A549 (cell line): ENCODE measurements around the gene ADAM8. TPM values are rescaled to one million over a fixed set of nuclear protein-coding genes. Genes with fewer than 3 reads are reported as not detected.

Source experiments
- ATAC-seq, 2 experiments: fragments of 200-7000 bp in 1 of 2; fragments of >200 bp in 1 of 2; cut with Nextera tagmentation in 1 of 2; cut with Tn5 transposase in 1 of 2; 3 replicates each; pipeline versions ENCODE4 v1.8.0 to v1.9.1; 2018 to 2020; ENCODE audit warnings: mild to moderate bottlenecking in 1 of 2, moderate library complexity in 1 of 2
- CTCF ChIA-PET: fragments of 300-600 bp; sonication (Branson Sonifier 250); formaldehyde crosslinking; extraction: SDS; loops from one replicate; lab custom pipeline; 2021; ENCODE audit warnings: antibody characterized with exemption, inconsistent platforms; lab: Yijun Ruan, JAX
- POLR2A ChIA-PET: fragments of 350-600 bp; formaldehyde crosslinking; extraction: SDS; loops from one replicate; lab custom pipeline; 2021; ENCODE audit warnings: antibody characterized with exemption, inconsistent platforms; lab: Yijun Ruan, JAX
- DNase-seq, 2 experiments: peaks; one replicate each; pipeline versions ENCODE4 v3.0.0 to v3.0.0-alpha.2; 2011 to 2016; ENCODE audit warnings: low read depth in 1 of 2, low spot score in 1 of 2
- FAIRE-seq: peaks from 2 replicates; lab custom pipeline; 2011; peaks lifted over from hg19 to GRCh38; lab: Jason Lieb, UNC
- H3K27ac ChIP-seq, 2 experiments: fragments of >200 bp; sonication (Bioruptor Twin); formaldehyde crosslinking; 3 replicates each; pipeline ENCODE4 v1.5.1; 2016 to 2017
- H3K4me1 ChIP-seq: fragments of >200 bp; sonication (Bioruptor Twin); formaldehyde crosslinking; 3 replicates; pipeline ENCODE4 v1.6.1; 2016
- H3K4me2 ChIP-seq: fragments of >200 bp; sonication (Bioruptor Twin); formaldehyde crosslinking; 3 replicates; pipeline ENCODE4 v1.6.1; 2016
- H3K4me3 ChIP-seq: fragments of >200 bp; sonication (Bioruptor Twin); formaldehyde crosslinking; 3 replicates; pipeline ENCODE4 v1.5.1; 2016
- H3K9me3 ChIP-seq: fragments of >200 bp; sonication (Bioruptor Twin); formaldehyde crosslinking; 3 replicates; pipeline ENCODE4 v1.6.1; 2016
- BCL3 ChIP-seq: fragments of >200 bp; sonication (Bioruptor Twin); formaldehyde crosslinking; IDR thresholded peaks from 3 replicates; pipeline ENCODE4 v1.6.1; 2016
- BHLHE40 ChIP-seq: IDR thresholded peaks from 2 replicates; pipeline ENCODE4 v1.6.1; 2012; ENCODE audit warnings: low read depth, low read length, inconsistent platforms
- CBX8 ChIP-seq: fragments of 200-600 bp; sonication (generic); IDR thresholded peaks from 2 replicates; pipeline ENCODE4 v1.6.1; 2016
- ELK1 ChIP-seq: fragments of 150-350 bp; IDR thresholded peaks from 2 replicates; pipeline ENCODE4 v1.6.1; 2014; ENCODE audit warnings: low read depth, mild to moderate bottlenecking, low read length
- EP300 ChIP-seq, 2 experiments: fragments of >200 bp; sonication (Bioruptor Twin); formaldehyde crosslinking; IDR thresholded peaks; 2 replicates in 1 of 2; 3 replicates in 1 of 2; pipeline ENCODE4 v1.6.1; 2016 to 2017
- ESRRA ChIP-seq: fragments of 150-350 bp; IDR thresholded peaks from 2 replicates; pipeline ENCODE4 v1.6.1; 2014; ENCODE audit warnings: mild to moderate bottlenecking, low read length, borderline replicate concordance
- FOSL2 ChIP-seq, 2 experiments: fragments of 450-650 bp in 1 of 2; fragments of >200 bp in 1 of 2; sonication (Bioruptor Twin) in 1 of 2; formaldehyde crosslinking; IDR thresholded peaks; 2 replicates each; pipeline versions ENCODE4 v1.5.0 to v1.6.1; 2016 to 2020; ENCODE audit warnings: mild to moderate bottlenecking in 1 of 2, moderate library complexity in 1 of 2
- HDAC2 ChIP-seq: fragments of 200-600 bp; sonication (generic); IDR thresholded peaks from 2 replicates; pipeline ENCODE4 v1.6.1; 2016
- HES2 ChIP-seq: fragments of >200 bp; sonication (Bioruptor Twin); formaldehyde crosslinking; IDR thresholded peaks from 2 replicates; pipeline ENCODE4 v1.6.1; 2016
- HEYL ChIP-seq: fragments of 250-450 bp; sonication (Bioruptor Pico); IDR thresholded peaks from 2 replicates; pipeline ENCODE4 v1.8.0; 2021; ENCODE audit warnings: mild to moderate bottlenecking, moderate library complexity
- HOXB5 ChIP-seq: fragments of 250-450 bp; sonication (Bioruptor Pico); IDR thresholded peaks from 2 replicates; pipeline ENCODE4 v1.5.0; 2020; ENCODE audit warnings: mild to moderate bottlenecking, moderate library complexity
- JUN ChIP-seq, 2 experiments: fragments of >200 bp; sonication (Bioruptor Twin); formaldehyde crosslinking; IDR thresholded peaks; 2 replicates in 1 of 2; 3 replicates in 1 of 2; pipeline ENCODE4 v1.6.1; 2016 to 2017
- JUNB ChIP-seq: fragments of >200 bp; sonication (Bioruptor Twin); formaldehyde crosslinking; IDR thresholded peaks from 2 replicates; pipeline ENCODE4 v1.6.1; 2016
- KDM5A ChIP-seq: fragments of 200-600 bp; sonication (generic); IDR thresholded peaks from 2 replicates; pipeline ENCODE4 v1.6.1; 2016; ENCODE audit warnings: antibody characterized with exemption, mild to moderate bottlenecking
- MAFK ChIP-seq: fragments of 450-650 bp; IDR thresholded peaks from 2 replicates; pipeline ENCODE4 v1.6.1; 2014; ENCODE audit not compliant: partially characterized antibody
- MAZ ChIP-seq: fragments of 150-350 bp; IDR thresholded peaks from 2 replicates; pipeline ENCODE4 v1.6.1; 2014; ENCODE audit warnings: antibody characterized with exemption, low read depth, low read length, borderline replicate concordance
- NFE2L2 ChIP-seq: fragments of 150-350 bp; conservative IDR thresholded peaks from 2 replicates; pipeline ENCODE4 v1.6.1; 2014; ENCODE audit warnings: low read length
- NPAS2 ChIP-seq: fragments of 250-450 bp; sonication (Bioruptor Pico); IDR thresholded peaks from 2 replicates; pipeline ENCODE4 v1.8.0; 2022; ENCODE audit warnings: mild to moderate bottlenecking, moderate library complexity, borderline replicate concordance
- NR3C1 ChIP-seq: fragments of >200 bp; sonication (Bioruptor Twin); formaldehyde crosslinking; IDR thresholded peaks from 3 replicates; pipeline ENCODE4 v1.6.1; 2017
- POLR2A ChIP-seq: IDR thresholded peaks from 2 replicates; pipeline ENCODE4 v1.6.1; 2012; ENCODE audit warnings: mild to moderate bottlenecking, low read length
- RCOR1 ChIP-seq: fragments of 150-350 bp; IDR thresholded peaks from 2 replicates; pipeline ENCODE4 v1.6.1; 2014; ENCODE audit warnings: antibody characterized with exemption, low read length, low read depth
- RFX5 ChIP-seq: fragments of 450-650 bp; IDR thresholded peaks from 2 replicates; pipeline ENCODE4 v1.7.1; 2014; ENCODE audit warnings: antibody characterized with exemption, mild to moderate bottlenecking, moderate library complexity
- SREBF2 ChIP-seq: fragments of 450-650 bp; IDR thresholded peaks from 2 replicates; pipeline ENCODE4 v1.6.1; 2014; ENCODE audit warnings: mild to moderate bottlenecking, moderate library complexity
- TFCP2L1 ChIP-seq: fragments of 250-450 bp; sonication (Bioruptor Pico); IDR thresholded peaks from 2 replicates; pipeline ENCODE4 v1.5.0; 2021; ENCODE audit warnings: mild to moderate bottlenecking
- TP53 ChIP-seq: fragments of 250-450 bp; sonication (Bioruptor Pico); IDR thresholded peaks from 2 replicates; pipeline ENCODE4 v1.5.0; 2021; ENCODE audit warnings: mild to moderate bottlenecking, moderate library complexity
- USF2 ChIP-seq: fragments of 450-650 bp; IDR thresholded peaks from 2 replicates; pipeline ENCODE4 v1.6.1; 2014; ENCODE audit warnings: antibody characterized with exemption
- ZFP36 ChIP-seq: fragments of 450-650 bp; IDR thresholded peaks from 2 replicates; pipeline ENCODE4 v1.6.1; 2014; ENCODE audit warnings: borderline replicate concordance; ENCODE audit not compliant: partially characterized antibody
- ZSCAN20 ChIP-seq: fragments of 250-450 bp; sonication (Bioruptor Pico); IDR thresholded peaks from 2 replicates; pipeline ENCODE4 v1.8.0; 2022; ENCODE audit warnings: mild to moderate bottlenecking, moderate library complexity
- WGBS: methylation state at CpG from one replicate; pipeline ENCODE4 v1.1.6; 2017; ENCODE audit errors: missing lambda C conversion rate; 5-methylcytosine and 5-hydroxymethylcytosine counted together
- polyA plus RNA-seq, 4 experiments: library from polyadenylated mRNA; depleted of rRNA in 3 of 4; stranded (reverse); fragments of >200 nt; fragmentation: RNase III in 1 of 4; extraction: RNeasy Plus Mini Kit Qiagen cat#74134 plus additional on column Dnase treatment in 1 of 4; gene quantifications; 2 replicates in 3 of 4; 3 replicates in 1 of 4; pipeline ENCODE4 v1.2.3, GENCODE V29; 2011 to 2017
- TF ChIP-seq, protein P1 (sequence below): IDR thresholded peaks from 2 replicates; pipeline ENCODE4 v1.6.1; 2012
- TF ChIP-seq, protein P2 (sequence below): fragments of 250-450 bp; sonication (Bioruptor Pico); IDR thresholded peaks from 2 replicates; pipeline ENCODE4 v1.5.0; 2020; ENCODE audit warnings: low read depth, mild to moderate bottlenecking, moderate library complexity

The ADAM8 gene
- polyA plus RNA-seq, 2 of the 4 experiments (the other 2 are of a cell fraction): 1.4 to 4.1 TPM

DNA sequence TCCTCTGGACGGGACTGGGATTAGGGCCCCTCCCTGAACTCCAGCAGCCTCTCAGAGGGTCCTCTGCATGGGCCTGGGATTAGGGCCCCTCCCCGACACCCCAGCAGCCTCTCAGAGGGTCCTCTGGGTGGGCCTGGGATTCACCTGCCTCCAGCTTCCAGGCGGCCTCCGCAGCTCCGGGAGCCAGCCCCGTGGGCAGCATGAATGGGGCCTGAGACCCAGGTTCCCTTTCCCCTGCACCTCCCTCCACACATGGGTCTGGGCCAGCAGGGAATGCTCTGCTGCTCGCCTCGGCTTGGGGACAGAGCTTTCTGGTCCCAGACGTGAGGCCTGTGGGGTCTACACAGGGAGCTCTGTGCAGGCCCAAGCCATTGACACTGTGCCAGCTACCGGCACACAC, 26.5 kb upstream of the ADAM8 start:
- no peak for ATAC-seq

GRCh38 chr10:133302230-133302629, 25.6 kb upstream of the ADAM8 start:
- Histone ChIP-seq H3K27ac (no peak overlapping the region), H3K4me3 (no peak overlapping the region), H3K4me2 (no peak overlapping the region)
- POLR2A ChIA-PET: no interaction called here
- FAIRE-seq: no peak
- CTCF ChIA-PET: interaction anchor here (0.8 to 2.6 kb wide), 5 partner anchors 8 to 159 kb away, joined by 4 to 18 read pairs (median 4); no protein-coding TSS in a partner anchor
- WGBS: 98% methylated on average over 5 of the region's 14 CpGs
- DNase-seq: no peak
- TF ChIP-seq ESRRA (no peak), BCL3 (no peak), JUN (IDR thresholded peaks at IDR 0.05) (no peak), ZSCAN20 (CRISPR knock-in tag) (no peak), HOXB5 (CRISPR knock-in tag) (no peak), POLR2A (no peak), NFE2L2 (no peak), NPAS2 (no peak), FOSL2 (IDR thresholded peaks at IDR 0.05) (no peak), FOSL2 (CRISPR knock-in tag; IDR thresholded peaks at IDR 0.05) (no peak), KDM5A (no peak), HES2 (no peak), MAFK (no peak), USF2 (no peak)
- TF ChIP-seq, protein P1, sequence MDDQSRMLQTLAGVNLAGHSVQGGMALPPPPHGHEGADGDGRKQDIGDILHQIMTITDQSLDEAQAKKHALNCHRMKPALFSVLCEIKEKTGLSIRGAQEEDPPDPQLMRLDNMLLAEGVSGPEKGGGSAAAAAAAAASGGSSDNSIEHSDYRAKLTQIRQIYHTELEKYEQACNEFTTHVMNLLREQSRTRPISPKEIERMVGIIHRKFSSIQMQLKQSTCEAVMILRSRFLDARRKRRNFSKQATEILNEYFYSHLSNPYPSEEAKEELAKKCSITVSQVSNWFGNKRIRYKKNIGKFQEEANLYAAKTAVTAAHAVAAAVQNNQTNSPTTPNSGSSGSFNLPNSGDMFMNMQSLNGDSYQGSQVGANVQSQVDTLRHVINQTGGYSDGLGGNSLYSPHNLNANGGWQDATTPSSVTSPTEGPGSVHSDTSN: no peak
- TF ChIP-seq, protein P2, sequence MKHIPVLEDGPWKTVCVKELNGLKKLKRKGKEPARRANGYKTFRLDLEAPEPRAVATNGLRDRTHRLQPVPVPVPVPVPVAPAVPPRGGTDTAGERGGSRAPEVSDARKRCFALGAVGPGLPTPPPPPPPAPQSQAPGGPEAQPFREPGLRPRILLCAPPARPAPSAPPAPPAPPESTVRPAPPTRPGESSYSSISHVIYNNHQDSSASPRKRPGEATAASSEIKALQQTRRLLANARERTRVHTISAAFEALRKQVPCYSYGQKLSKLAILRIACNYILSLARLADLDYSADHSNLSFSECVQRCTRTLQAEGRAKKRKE (CRISPR knock-in tag): no peak
- TF ChIP-seq, all 56 proteins: peak for 0
- peaks cover 6% of the 10 kb centered on the region for H3K4me1 ChIP-seq
- no peaks in the 10 kb centered on the region for H3K9me3 ChIP-seq
- ATAC-seq: peak; percentile 34 to 55; a peak in 4 of 6 replicates

More for the DNA sequence above, 26.5 kb upstream of the ADAM8 start:
- no peak overlapping the region for H3K4me2 ChIP-seq
- ChIA-PET CTCF (interaction anchor here (0.8 to 2.6 kb wide), 6 partner anchors 9 to 160 kb away, joined by 3 to 18 read pairs (median 4); no protein-coding TSS in a partner anchor), POLR2A (no interaction called here)
- no peak overlapping the region for H3K4me3 ChIP-seq
- no peaks in the 10 kb centered on the region for H3K9me3 ChIP-seq
- no peak overlapping the region for H3K27ac ChIP-seq
- no peak for DNase-seq
- TF ChIP-seq HDAC2 (no peak), RCOR1 (no peak), MAZ (no peak), MAFK (no peak), SREBF2 (no peak), BHLHE40 (no peak), TP53 (CRISPR knock-in tag) (no peak), ELK1 (no peak), NR3C1 (no peak), EP300 (IDR thresholded peaks at IDR 0.05) (no peak), HEYL (CRISPR knock-in tag) (no peak), TFCP2L1 (CRISPR knock-in tag) (no peak), CBX8 (no peak), JUNB (no peak), RFX5 (no peak), ZFP36 (no peak)
- TF ChIP-seq, all 56 proteins: peak for 0
- no peak for FAIRE-seq
- WGBS: 85% methylated on average over 8 of the region's 10 CpGs
- peaks cover 11% of the 10 kb centered on the region for H3K4me1 ChIP-seq
